Keratinocyte (primary cell): ENCODE measurements around the gene PIGC. TPM values are rescaled to one million over a fixed set of nuclear protein-coding genes. Genes with fewer than 3 reads are reported as not detected.
A peak's percentile ranks its signal among the peaks of the same experiment; 100 is the strongest.

Experiments
- DNase-seq: peaks from one replicate; pipeline ENCODE4 v3.0.0-alpha.2; 2011; ENCODE audit warnings: low read depth, missing footprints, low spot score
- FAIRE-seq: peaks from 2 replicates; lab custom pipeline; 2011; peaks lifted over from hg19 to GRCh38; lab: Jason Lieb, UNC
- H2AFZ ChIP-seq: 2 replicates; pipeline ENCODE4 v1.6.0; 2012; ENCODE audit warnings: low read length, control low read depth, inconsistent platforms; ENCODE audit not compliant: control insufficient read depth
- H3K27ac ChIP-seq: 2 replicates; pipeline ENCODE4 v1.5.1; 2011; ENCODE audit warnings: low read length; ENCODE audit not compliant: control insufficient read depth, insufficient read depth
- H3K27me3 ChIP-seq: 3 replicates; pipeline ENCODE4 v1.6.0; 2011; ENCODE audit warnings: low read length; ENCODE audit not compliant: control insufficient read depth, insufficient read depth; ENCODE audit errors: extremely low read depth
- H3K36me3 ChIP-seq, 2 experiments: 2 replicates in 1 of 2; 3 replicates in 1 of 2; pipeline ENCODE4 v1.5.1; 2011; ENCODE audit warnings: low read length in 2 of 2, mild to moderate bottlenecking in 1 of 2; ENCODE audit not compliant: control insufficient read depth in 2 of 2, insufficient read depth in 2 of 2; ENCODE audit errors: extremely low read depth in 1 of 2
- H3K4me1 ChIP-seq: 3 replicates; pipeline ENCODE4 v1.5.1; 2011; ENCODE audit warnings: low read length; ENCODE audit not compliant: control insufficient read depth, insufficient read depth; ENCODE audit errors: extremely low read depth
- H3K4me2 ChIP-seq: 3 replicates; pipeline ENCODE4 v1.6.0; 2011; ENCODE audit warnings: low read depth, low read length; ENCODE audit not compliant: control insufficient read depth, insufficient read depth; ENCODE audit errors: extremely low read depth
- H3K4me3 ChIP-seq, 3 experiments: fragments of 200-600 bp in 1 of 3; sonication (generic) in 1 of 3; 2 replicates in 2 of 3; 3 replicates in 1 of 3; pipeline ENCODE4 v1.5.1; 2011 to 2016; ENCODE audit warnings: low read length in 3 of 3, mild to moderate bottlenecking in 3 of 3, control low read depth in 2 of 3, inconsistent platforms in 1 of 3, low read depth in 1 of 3, mixed read lengths in 1 of 3, mixed run types in 1 of 3, moderate library complexity in 1 of 3; ENCODE audit not compliant: control insufficient read depth in 2 of 3, insufficient read depth in 2 of 3; ENCODE audit errors: extremely low read depth in 1 of 3
- H3K79me2 ChIP-seq: 2 replicates; pipeline ENCODE4 v1.6.0; 2012; ENCODE audit warnings: low read length; ENCODE audit not compliant: control insufficient read depth, insufficient read depth
- H3K9ac ChIP-seq: 3 replicates; pipeline ENCODE4 v1.6.0; 2011; ENCODE audit warnings: low read length; ENCODE audit not compliant: control insufficient read depth, insufficient read depth; ENCODE audit errors: extremely low read depth
- H3K9me1 ChIP-seq: 3 replicates; pipeline ENCODE4 v1.6.0; 2011; ENCODE audit warnings: low read length; ENCODE audit not compliant: control insufficient read depth, insufficient read depth; ENCODE audit errors: extremely low read depth
- H3K9me3 ChIP-seq: 2 replicates; pipeline ENCODE4 v1.5.1; 2012; ENCODE audit warnings: low read depth, low read length; ENCODE audit not compliant: control insufficient read depth
- H4K20me1 ChIP-seq: 3 replicates; pipeline ENCODE4 v1.6.0; 2011; ENCODE audit warnings: low read length; ENCODE audit not compliant: control insufficient read depth, insufficient read depth; ENCODE audit errors: extremely low read depth
- CTCF ChIP-seq, 3 experiments: IDR thresholded peaks in 1 of 3; conservative IDR thresholded peaks in 1 of 3; optimal IDR thresholded peaks in 1 of 3; 2 replicates in 2 of 3; 3 replicates in 1 of 3; pipeline versions ENCODE3 to v1.5.1; 2011; ENCODE audit warnings: low read length in 3 of 3, mild to moderate bottlenecking in 3 of 3, moderate library complexity in 2 of 3, control low read depth in 1 of 3, inconsistent platforms in 1 of 3; ENCODE audit not compliant: insufficient read depth in 2 of 3; ENCODE audit errors: extremely low read depth in 1 of 3
- EZH2 ChIP-seq: IDR thresholded peaks from one replicate; pipeline ENCODE4 v1.6.1; 2012; ENCODE audit warnings: inconsistent platforms, mild to moderate bottlenecking, low read length, moderate library complexity
- dilution Hi-C: fragments of 300-500 bp; cut with MboI; formaldehyde crosslinking; loops from one replicate; pipeline ENCODE4 v1.7.0; 2020; ENCODE audit warnings: low sequenced_read_pairs; ENCODE audit not compliant: extremely low pct_ligation_motif_present
- polyA plus RNA-seq, 5 experiments: library from polyadenylated mRNA; depleted of rRNA in 3 of 5; stranded (reverse) in 3 of 5; stranded (forward) in 1 of 5; unstranded in 1 of 5; fragments of >200 nt; gene quantifications; 1 replicate in 1 of 5; 2 replicates in 3 of 5; 3 replicates in 1 of 5; pipeline versions ENCODE4 v1.2.1 to v1.2.3, GENCODE V29; 2011 to 2012; ENCODE audit warnings: missing spikeins in 2 of 5, low read depth in 1 of 5, low replicate concordance in 1 of 5

The PIGC gene
- polyA plus RNA-seq, 1 donor (not counting 4 experiments of a cell fraction or from before 2014, with no cell fraction given): 21.6 TPM

- H3K27ac ChIP-seq: no peak overlapping the region
- H3K36me3 ChIP-seq: no peaks in the 10 kb centered on the region
- H3K9me1 ChIP-seq: no peaks in the 10 kb centered on the region
- peaks cover 9% of the 10 kb centered on the region for H3K4me1 ChIP-seq
- no peak overlapping the region for H3K9ac ChIP-seq
- H3K27me3 ChIP-seq: no peaks in the 10 kb centered on the region
- no peaks in the 10 kb centered on the region for H4K20me1 ChIP-seq
- H3K4me2 ChIP-seq: no peak overlapping the region
- DNase-seq (no peak), FAIRE-seq (peak; percentile 44)
- no peak for TF ChIP-seq CTCF (optimal IDR thresholded peaks at IDR 0.05 in 1 of 3, IDR thresholded peaks at IDR 0.05 in 1 of 3, conservative IDR thresholded peaks at IDR 0.05 in 1 of 3; ENCODE audit: extremely low read depth in 1 of 3, insufficient read depth in 2 of 3, low read length in 3 of 3)
- TF ChIP-seq EZH2: no peak
- dilution Hi-C loops: no loop called here
- no peaks in the 10 kb centered on the region for H3K79me2 ChIP-seq
- no peak overlapping the region for H3K4me3 ChIP-seq
- no peak overlapping the region for H2AFZ ChIP-seq
- no peaks in the 10 kb centered on the region for H3K9me3 ChIP-seq
Measured at GRCh38 chr1:172402878-172403569, 40.8 kb downstream of the PIGC start.

- TF ChIP-seq CTCF (optimal IDR thresholded peaks at IDR 0.05 in 1 of 3, IDR thresholded peaks at IDR 0.05 in 1 of 3, conservative IDR thresholded peaks at IDR 0.05 in 1 of 3; ENCODE audit: extremely low read depth in 1 of 3, insufficient read depth in 2 of 3, low read length in 3 of 3): peak in 2 of 3 experiments; percentile 27 to 29
- no peak for TF ChIP-seq EZH2
- H3K9me1 ChIP-seq: no peaks in the 10 kb centered on the region
- no peak overlapping the region for H3K4me2 ChIP-seq
- H3K9me3 ChIP-seq: no peaks in the 10 kb centered on the region
- DNase-seq (no peak), FAIRE-seq (no peak)
- no peak overlapping the region for H3K4me3 ChIP-seq
- no peak overlapping the region for H2AFZ ChIP-seq
- H3K27me3 ChIP-seq: no peaks in the 10 kb centered on the region
- peaks cover 15% of the 10 kb centered on the region for H3K4me1 ChIP-seq
- dilution Hi-C loops: no loop called here
- H3K9ac ChIP-seq: no peak overlapping the region
- H3K79me2 ChIP-seq: no peaks in the 10 kb centered on the region
- no peaks in the 10 kb centered on the region for H3K36me3 ChIP-seq
- H4K20me1 ChIP-seq: no peaks in the 10 kb centered on the region
- no peak overlapping the region for H3K27ac ChIP-seq
Measured at GRCh38 chr1:172401892-172402291, 42.0 kb downstream of the PIGC start.
